GM12865 (cell line): ENCODE measurements around the gene NALCN.

Experiments
- DNase-seq: peaks from one replicate; pipeline ENCODE4 v3.0.0; 2010; ENCODE audit warnings: low read depth
- H3K4me3 ChIP-seq: 2 replicates; pipeline ENCODE4 v1.5.1; 2011; ENCODE audit warnings: mild to moderate bottlenecking, low read depth, low read length, control low read depth
- CTCF ChIP-seq: IDR thresholded peaks from 2 replicates; pipeline ENCODE4 v1.5.1; 2011; ENCODE audit warnings: low read length, control low read depth, low read depth, inconsistent platforms; ENCODE audit not compliant: insufficient read depth; ENCODE audit errors: missing control alignments

Gene NALCN

GRCh38 chr13:101085551-101085950 lies 330.8 kb downstream of the NALCN start:
- DNase-seq = no peak
- H3K4me3 ChIP-seq = no peak overlapping the region
- no peak for TF ChIP-seq CTCF

GRCh38 chr13:101082441-101082840 lies 333.9 kb downstream of the NALCN start:
- no peak for TF ChIP-seq CTCF
- no peak overlapping the region for H3K4me3 ChIP-seq
- no peak for DNase-seq

GRCh38 chr13:101080616-101081015 lies 335.7 kb downstream of the NALCN start:
- no peak for TF ChIP-seq CTCF
- DNase-seq = no peak
- H3K4me3 ChIP-seq = no peak overlapping the region

- TF ChIP-seq CTCF = no peak
- DNase-seq = no peak
- H3K4me3 ChIP-seq = no peak overlapping the region
These were observed 351.0 kb downstream of the NALCN start for GRCh38 chr13:101065329-101065728.

GRCh38 chr13:101059793-101060192 lies 356.5 kb downstream of the NALCN start:
- DNase-seq = no peak
- TF ChIP-seq CTCF = no peak
- H3K4me3 ChIP-seq = no peak overlapping the region

GRCh38 chr13:101058841-101059240 lies 357.5 kb downstream of the NALCN start:
- no peak overlapping the region for H3K4me3 ChIP-seq
- DNase-seq = no peak
- no peak for TF ChIP-seq CTCF

- no peak overlapping the region for H3K4me3 ChIP-seq
- DNase-seq = no peak
- no peak for TF ChIP-seq CTCF
These were observed 362.8 kb downstream of the NALCN start for GRCh38 chr13:101053301-101054093.
